Stimulated activated CD8-positive, alpha-beta memory T cell treated with anti-CD3 and anti-CD28 coated beads, Interleukin-7, amount 100 ng/mL, for 1 hour (primary cell): ENCODE data around the gene TTLL3.

Source experiments
- DNase-seq, 2 donors: peaks; one replicate each; pipeline ENCODE4 v3.0.0-alpha.2; 2020; ENCODE audit warnings: low read depth in 2 of 2

The TTLL3 gene

DNA sequence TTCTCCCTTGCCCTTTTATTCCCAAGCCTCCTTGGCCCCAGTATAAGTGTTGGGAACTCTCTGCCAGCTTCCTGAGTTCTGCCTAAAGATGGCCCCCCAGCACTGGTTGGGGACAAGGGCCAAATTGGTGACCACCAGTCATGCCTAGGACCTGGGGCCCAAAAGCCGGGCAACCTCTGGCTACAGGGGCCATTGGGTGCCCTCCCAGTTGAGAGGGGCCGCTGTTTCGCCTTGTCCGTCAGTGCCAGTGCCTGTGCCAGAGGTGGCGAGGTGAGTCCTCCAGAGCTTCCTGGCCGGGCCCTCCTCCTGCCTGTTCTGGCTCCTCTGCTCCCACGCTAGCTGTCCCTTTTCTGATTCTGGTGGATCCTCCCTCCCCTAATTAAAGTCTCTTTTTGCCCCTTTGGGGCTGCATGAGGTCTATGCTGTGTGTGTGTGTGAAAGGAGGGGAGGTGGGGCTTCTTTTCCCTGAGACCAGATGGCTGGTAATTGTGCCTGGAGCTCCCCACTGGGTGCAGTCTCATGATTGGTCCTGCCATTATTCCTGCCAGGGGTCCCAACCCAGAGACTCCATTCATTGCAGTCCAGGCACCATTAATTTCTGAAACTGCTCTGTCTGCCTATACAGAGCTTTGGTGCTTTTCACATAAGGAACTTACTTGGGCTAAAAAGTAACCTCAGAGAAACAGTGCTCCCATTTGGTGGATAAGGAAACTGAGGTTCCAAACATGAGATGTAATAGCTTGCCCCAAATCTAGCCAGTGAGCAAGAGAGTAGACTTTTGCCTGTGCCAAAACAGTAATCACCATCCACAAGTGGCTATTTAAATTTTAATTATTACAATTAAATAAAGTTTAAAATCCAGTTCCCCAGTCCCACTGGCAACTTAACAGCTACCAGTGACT is 3.1 kb upstream of the TTLL3 start:
- no peak for DNase-seq

DNA sequence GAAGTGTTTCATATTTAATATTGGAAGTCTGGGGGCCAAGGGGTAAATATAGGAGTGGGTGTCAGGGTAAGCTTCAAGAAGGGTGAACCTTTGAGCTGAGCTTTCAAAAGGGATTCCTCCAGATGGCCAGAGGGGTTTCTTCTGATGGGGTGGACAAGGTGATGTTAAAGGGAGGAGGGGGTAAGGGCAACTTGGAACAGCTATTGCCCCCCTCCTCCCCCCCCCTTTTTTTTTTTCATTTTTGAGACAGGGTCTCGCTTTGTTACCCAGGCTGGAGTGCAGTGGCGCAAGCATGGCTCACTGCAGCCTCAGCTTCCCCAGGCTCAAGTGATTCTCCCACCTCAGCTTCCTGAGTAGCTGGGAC is 2.1 kb upstream of the TTLL3 start:
- no peak for DNase-seq

DNA sequence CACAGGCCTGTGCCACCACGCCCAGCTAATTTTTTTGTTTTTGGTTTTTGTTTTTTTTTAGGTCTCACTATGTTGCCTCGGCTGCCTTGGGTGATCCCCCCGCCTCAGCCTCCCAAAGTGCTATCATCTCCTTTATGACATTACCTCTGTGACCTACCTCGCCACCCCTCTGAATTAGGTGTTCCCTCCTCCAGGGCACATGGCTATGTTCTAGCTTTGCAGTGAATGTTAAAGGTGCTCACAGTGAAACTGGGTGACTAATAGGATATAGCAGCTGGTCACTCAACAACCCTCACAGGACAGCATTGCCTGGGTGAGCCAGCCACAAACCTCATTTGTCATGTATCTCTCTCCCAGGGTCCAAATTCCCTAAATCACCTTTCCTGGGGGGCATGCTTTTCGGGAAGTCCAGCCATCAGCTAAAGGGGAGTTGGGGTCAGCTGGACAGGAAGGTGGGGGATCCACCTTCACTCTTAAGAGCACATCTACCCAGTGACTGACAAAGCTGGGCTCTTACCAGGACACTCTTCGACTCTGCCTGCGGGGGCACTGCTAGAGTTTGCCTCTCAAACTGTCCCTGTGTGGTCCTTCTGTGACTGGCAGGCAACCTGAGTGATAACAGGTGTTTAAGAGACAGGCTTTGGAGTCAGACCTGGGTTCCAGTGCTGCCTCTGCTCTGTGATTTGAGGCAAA is 1.6 kb upstream of the TTLL3 start:
- DNase-seq, result peak in 1 of 2 donors; percentile 19

DNA sequence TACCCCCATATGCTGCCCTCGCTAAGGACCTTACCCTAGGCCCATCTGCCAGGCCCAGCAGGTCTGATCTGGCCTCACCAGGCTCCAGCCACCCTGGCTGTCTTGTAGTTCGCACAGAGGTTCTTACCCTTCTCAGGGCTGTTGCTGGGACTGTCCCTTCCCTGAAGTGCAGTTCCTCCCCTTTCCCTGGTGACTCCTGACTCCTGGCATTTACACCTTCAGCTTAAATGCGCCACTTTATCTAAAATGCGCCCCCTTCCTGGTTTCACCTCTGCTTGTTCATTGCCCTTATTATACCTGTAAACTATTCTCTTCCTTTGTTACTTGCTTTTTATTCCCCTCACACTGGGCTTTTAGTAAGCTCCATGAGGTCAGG is 835 bp upstream of the TTLL3 start:
- no peak for DNase-seq

DNA sequence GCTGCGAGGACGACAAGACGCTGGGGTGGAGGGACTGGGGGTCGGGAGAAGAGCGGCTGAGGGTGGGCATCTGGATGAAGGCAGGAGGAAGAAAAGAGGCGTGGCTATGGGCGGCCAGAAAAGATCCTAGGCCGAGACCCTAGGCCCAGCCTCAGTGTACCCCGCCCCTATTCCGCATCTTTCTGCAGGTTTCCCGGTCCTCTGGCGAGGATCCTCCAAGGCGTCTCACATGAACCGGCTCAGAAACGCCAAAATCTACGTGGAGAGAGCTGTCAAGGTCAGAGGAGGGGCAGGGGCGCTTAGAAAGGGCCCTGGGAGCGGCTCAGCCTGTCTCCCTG is 340 bp downstream of the TTLL3 start:
- no peak for DNase-seq

DNA sequence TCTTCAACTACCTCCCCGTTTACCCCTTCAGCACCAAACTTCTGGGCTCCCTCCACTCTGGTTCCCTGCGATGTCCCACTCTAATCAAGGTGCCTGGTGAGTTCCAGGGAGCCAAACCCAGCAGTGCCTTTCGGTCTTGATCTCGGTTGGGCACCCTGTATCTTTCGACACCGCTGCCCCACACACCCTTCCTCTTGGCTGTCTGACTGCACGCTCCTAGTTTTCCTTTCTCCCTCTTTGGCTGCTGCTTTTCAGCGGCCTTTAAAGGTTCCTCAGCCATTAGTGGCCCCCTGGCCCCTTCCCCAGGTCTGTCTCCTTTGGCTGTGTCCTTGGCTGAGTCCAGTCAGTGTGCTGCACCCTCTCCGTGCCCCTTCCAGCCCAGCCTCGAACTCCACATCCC is 784 bp downstream of the TTLL3 start:
- DNase-seq, result no peak

DNA sequence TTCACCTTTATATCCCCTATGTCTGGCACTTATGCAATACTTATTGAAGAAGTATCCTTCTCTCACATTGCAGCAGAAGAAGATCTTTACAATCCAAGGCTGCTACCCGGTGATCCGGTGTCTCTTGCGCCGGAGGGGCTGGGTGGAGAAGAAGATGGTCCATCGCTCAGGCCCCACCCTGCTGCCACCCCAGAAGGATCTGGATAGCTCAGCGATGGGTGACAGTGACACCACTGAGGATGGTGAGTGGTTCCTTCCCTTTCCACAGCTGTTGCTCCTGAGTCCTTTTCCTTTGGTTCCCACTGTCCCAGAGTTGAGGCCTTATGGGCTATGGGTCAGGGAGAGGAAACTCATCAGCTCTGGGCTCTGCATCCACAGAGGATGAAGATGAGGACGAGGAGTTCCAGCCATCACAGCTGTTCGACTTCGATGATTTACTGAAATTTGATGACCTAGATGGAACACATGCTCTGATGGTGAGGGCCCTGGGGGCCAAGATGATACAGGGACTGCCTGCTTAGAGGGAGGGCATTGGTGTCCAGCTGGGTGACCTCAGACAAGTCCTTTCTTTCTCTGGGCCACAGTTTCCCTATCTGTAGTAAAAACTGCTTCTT is 2.9 kb downstream of the TTLL3 start:
- no peak for DNase-seq

DNA sequence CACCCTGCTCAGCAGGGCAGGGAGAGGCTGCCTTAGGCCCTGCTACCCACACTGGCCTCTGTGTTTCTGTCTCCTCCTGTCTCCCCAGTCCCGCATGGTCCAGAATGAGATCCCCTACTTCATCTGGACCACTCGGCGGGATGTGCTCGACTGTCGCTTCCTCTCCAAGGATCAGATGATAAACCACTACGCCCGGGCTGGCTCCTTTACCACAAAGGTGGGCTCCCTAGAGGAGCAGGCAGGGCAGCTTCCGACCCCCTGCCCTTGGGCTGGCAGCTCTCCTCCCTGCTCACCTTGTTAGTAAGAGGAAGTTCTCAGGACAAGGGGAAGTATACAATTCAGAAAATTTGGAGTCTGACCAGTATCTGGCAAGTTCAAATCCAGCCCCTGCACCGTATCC is 5.9 kb downstream of the TTLL3 start:
- no peak for DNase-seq

DNA sequence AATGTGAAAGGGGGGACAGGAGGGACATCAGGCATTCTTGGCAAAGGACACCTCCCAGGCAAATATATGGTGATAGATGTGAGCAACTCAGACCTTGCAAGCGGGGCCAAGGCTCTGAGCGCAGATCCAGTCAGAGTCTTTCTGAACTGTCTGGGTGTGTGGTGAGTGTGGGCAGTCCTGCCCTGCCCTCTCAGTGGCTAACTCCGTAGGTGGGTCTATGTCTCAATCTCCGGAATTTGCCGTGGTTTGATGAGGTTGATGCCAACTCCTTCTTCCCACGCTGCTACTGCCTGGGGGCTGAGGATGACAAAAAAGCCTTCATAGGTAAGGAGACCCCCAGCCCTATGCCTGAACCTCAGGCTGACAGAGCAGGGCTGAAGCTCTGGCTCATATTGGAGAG is 7.4 kb downstream of the TTLL3 start:
- no peak for DNase-seq

DNA sequence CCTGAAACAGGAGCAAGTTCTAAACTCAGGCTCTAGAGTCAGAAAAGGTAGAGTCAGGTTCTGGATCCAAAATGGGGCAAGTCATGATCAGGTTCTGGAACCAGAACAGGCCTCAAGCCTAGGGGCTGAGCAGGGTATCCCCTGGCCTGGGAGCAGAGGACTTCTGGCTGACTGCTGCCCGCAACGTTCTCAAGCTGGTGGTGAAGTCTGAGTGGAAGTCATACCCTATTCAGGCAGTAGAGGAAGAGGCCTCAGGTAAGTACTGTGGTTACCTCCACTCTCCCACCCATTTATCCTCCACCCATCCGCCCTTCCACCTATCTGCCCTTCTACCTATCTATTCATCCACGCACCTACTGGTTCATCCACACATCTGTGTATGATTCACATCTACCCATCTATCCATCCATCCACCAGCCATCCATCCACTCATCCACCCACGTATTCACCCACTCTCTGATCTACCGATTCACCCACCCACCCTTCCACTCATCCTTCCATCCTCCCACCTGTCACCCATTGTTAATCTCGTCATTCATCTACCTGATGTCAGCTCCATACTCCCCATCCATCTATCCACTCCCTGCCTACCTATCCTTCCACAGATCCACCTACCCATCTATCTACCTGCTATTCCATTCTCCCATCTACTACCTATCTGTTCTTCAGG is 8.7 kb downstream of the TTLL3 start:
- no peak for DNase-seq

DNA sequence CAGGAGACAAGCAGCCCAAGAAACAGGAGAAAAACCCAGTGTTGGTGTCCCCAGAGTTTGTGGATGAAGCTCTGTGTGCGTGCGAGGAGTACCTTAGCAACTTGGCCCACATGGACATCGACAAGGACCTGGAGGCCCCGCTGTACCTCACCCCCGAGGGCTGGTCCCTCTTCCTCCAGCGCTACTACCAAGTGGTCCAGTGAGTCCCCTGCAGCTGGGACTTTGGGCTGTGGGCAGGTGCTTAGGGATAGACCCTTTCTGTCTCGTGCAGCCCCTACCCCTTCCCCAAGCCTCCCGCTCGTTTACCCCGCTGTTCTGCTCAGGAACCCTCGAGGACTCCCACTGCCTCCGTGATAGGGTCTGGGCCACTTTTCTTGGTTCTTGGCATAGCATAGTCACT is 10.5 kb downstream of the TTLL3 start:
- DNase-seq, result no peak

DNA sequence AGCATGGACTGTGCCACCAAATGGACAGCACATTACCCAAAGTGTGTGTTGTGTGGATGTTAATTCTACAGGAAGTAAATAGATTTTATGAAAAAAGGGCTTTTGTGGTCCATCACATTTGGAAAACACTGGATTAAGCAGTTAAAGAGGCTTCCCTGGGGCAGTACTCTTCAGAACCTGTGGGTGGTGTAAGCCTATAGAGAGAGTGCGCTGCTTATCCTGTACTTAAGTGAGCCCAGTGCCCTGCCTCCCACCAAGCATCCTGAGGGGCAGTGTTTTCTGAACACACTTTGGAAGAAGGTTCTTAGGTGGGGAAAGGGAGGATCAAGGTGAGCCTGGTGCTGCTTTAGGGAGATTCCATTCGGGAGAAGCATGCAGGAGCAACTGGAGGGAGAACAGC is 10.9 kb downstream of the TTLL3 start:
- no peak for DNase-seq

DNA sequence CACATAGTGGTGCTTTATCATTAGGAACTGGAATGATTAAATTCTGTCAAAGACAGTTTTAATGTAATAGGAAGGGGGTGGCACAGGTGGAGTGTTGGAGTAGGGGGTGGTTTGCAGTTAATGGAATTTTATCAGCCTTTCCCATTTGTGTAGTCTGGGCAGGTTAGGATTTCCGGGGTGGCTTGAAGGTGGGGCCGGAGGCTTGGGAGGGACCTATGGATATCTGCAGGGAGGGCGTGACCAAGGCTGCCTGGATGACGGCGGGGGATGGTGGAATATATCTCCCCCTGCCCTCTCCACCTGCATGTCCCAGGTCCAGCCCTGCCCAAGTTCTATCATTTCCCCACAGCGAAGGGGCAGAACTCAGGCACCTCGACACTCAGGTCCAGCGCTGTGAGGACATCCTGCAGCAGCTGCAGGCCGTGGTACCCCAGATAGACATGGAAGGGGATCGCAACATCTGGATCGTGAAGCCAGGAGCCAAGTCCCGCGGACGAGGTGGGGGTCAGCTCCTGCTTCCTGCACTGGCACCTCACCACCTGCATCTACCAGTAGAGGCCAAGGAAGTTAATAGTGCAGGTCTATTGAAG is 15.5 kb downstream of the TTLL3 start:
- no peak for DNase-seq

DNA sequence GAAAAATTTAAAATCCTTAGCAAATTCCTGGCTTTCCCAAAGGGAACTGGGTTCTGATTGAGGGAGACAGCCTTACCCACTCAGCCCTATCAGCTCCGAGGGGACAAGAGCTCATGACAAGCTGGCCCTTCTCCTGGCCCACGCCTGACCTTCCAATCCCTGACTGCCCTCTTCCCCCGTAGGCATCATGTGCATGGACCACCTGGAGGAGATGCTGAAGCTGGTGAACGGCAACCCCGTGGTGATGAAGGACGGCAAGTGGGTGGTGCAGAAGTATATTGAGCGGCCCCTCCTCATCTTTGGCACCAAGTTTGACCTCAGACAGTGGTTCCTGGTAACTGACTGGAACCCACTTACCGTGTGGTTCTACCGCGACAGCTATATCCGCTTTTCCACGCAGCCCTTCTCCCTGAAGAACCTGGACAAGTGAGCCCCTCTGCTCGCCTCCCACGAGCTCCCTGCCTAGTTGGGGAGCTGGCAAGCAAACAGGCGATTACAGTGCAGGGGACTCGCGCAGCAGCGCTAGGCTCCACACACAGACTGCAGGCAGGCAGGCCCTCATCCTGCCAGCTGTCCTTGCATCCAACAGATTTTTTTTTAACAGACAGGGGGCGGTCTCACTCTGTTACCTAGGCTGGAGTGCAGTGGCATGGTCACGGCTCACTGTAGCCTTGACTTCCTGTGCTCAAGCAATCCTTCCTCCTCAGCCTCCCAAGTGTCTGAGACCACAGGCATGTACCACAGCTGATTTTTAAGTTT is 16.9 kb downstream of the TTLL3 start:
- no peak for DNase-seq

DNA sequence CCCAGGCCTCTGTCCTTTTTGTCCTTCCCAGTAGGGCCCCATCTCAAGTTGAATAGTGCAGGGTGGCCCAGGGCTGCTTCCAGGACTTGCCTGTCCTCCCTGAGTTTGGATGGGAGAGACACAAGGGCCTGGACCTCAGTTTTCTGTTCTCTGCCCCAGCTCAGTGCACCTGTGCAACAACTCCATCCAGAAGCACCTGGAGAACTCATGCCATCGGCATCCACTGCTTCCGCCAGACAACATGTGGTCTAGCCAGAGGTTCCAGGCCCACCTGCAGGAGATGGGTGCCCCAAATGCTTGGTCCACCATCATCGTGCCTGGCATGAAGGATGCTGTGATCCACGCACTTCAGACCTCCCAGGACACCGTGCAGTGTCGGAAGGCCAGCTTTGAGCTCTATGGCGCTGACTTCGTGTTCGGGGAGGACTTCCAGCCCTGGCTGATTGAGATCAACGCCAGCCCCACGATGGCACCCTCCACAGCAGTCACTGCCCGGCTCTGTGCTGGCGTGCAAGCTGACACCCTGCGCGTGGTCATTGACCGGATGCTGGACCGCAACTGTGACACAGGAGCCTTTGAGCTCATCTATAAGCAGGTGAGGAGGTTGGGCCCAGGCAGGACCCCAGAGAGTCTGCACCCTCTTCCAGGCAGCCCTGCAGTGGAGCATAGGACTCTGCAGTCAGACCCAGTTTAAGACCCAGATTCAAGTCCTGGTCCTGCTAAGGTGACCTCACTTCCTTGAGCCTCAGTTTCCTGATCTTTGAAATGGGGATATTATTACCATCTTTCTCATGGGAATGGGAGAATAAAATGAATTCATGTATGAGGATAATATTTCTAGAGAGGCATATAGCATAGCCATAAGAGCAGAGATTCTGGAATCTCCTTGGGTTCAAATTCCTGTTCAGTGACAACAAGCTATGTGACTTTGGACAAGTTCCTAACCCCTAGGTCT is 19.0 kb downstream of the TTLL3 start:
- no peak for DNase-seq

DNA sequence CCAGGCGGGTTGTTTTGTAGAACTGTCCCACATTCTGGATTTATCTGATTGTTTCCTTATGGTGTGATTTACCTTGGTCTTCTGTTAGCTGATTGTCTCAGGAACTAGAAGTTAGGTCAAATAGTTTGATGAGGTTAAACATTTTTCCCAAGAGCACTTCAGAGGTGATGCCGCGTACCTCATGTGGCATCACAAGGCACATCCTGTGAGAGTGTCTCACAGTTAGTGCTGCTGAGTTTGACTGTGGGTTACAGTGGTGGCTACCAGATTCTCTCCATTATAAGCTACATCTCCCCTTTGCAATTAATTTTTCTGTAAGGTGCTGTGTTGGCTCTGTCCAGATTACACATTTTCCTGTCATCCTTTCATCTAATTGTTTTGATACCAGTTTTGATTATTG is 21.2 kb downstream of the TTLL3 start:
- DNase-seq, result no peak

DNA sequence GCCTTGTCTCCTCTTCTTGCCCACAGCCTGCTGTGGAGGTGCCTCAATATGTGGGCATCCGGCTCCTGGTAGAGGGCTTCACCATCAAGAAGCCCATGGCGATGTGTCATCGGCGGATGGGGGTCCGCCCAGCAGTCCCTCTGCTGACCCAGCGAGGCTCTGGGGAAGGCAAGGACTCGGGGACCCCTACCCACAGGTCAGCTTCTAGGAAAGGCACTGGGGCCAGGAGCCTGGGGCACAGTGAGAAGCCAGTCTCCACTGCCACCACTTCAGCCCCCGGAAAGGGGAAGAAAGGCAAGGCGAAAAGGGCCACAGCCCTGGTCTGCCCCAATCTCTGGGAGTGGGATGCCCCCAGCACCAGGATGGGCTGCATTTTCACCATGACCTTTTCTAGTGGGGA is 23.0 kb downstream of the TTLL3 start:
- no peak for DNase-seq

DNA sequence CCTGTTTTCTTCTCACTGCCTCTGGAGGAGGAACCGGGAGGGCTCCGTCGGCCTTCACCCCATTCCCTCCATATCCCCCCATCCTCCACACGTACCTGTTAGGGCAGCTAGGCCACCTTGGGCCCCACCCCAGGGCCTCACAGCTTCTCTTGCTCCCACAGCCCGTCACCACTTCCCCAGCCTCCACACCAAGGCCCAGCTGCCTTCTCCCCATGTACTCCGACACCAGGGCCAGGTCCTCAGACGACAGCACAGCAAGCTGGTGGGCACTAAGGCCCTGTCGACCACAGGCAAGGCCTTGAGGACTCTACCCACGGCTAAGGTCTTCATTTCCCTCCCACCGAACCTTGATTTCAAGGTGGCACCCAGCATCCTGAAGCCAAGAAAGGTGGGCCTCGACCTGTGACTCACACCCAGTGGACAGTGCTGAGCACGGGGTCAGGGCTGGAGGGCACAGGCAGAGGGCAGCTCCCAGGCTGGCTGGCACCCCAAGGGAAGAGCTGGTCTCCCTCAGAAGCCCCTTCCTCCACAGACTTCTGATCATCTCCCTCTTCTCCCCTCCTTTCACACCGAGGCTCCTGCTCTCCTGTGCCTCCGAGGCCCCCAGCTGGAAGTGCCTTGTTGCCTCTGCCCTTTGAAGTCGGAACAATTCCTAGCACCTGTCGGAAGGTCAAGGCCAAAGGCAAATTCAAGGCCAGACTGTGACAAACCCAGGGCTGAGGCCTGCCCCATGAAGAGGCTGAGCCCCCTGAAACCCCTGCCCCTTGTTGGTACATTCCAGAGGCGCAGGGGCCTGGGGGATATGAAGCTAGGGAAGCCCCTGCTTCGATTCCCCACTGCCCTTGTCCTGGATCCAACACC is 24.7 kb downstream of the TTLL3 start:
- no peak for DNase-seq
